Adrenal gland (tissue), 12 donors: ENCODE results near the gene ABCG8. TPM values are rescaled to one million over a fixed set of nuclear protein-coding genes. Genes with fewer than 3 reads are reported as not detected.

ENCODE experiments used
- DNase-seq, 7 donors: peaks; one replicate each; pipeline ENCODE4 v3.0.0-alpha.2; 2019 to 2020
- H3K27ac ChIP-seq, 5 donors: fragments of 200-600 bp; sonication (generic) in 4 of 5; 1 replicate in 3 of 5; 2 replicates in 2 of 5; pipeline versions ENCODE4 v1.5.1 to v1.8.0; 2016 to 2020; ENCODE audit warnings: mild to moderate bottlenecking in 1 of 5
- H3K27me3 ChIP-seq: fragments of 200-600 bp; 2 replicates; pipeline ENCODE4 v1.8.0; 2021
- H3K36me3 ChIP-seq, 2 donors: fragments of 200-600 bp; replicated peaks in 1 of 2; 1 replicate in 1 of 2; 2 replicates in 1 of 2; pipeline versions ENCODE4 v1.5.1 to v1.8.0; 2018 to 2022
- H3K4me1 ChIP-seq, 2 donors: fragments of 200-600 bp; replicated peaks in 1 of 2; 1 replicate in 1 of 2; 2 replicates in 1 of 2; pipeline versions ENCODE4 v1.5.1 to v1.8.0; 2018 to 2021
- H3K4me3 ChIP-seq, 4 donors: fragments of 200-600 bp; sonication (generic) in 3 of 4; one replicate each; pipeline ENCODE4 v1.5.1; 2016 to 2018
- H3K9me3 ChIP-seq, 3 donors: fragments of 200-600 bp; sonication (generic) in 1 of 3; replicated peaks in 1 of 3; 1 replicate in 2 of 3; 2 replicates in 1 of 3; pipeline versions ENCODE4 v1.5.1 to v1.8.0; 2016 to 2021
- POLR2A ChIP-seq, 2 donors: fragments of 450-650 bp; IDR thresholded peaks; one replicate each; pipeline ENCODE4 v1.6.1; 2017; ENCODE audit warnings: antibody characterized with exemption in 2 of 2, mild to moderate bottlenecking in 2 of 2, moderate library complexity in 1 of 2
- WGBS, 4 donors: extraction: QIAGEN DNeasy Blood & Tissue Kit in 2 of 4; methylation state at CpG; one replicate each; pipeline versions ENCODE4 v1.1.5 to v1.1.7; 2013 to 2017; 5-methylcytosine and 5-hydroxymethylcytosine counted together
- intact Hi-C, 2 donors: fragments of 100-400 bp; cut with DNase I; formaldehyde crosslinking; loops; one replicate each; pipeline versions ENCODE4 v1.14.1 to v1.15.0; 2022 to 2023
- polyA plus RNA-seq, 3 donors: library from polyadenylated mRNA; stranded (reverse); fragments of 200-250 nt in 2 of 3; fragments of 350-450 nt in 1 of 3; fragmentation: Illumina TruSeq in 1 of 3; extraction: RNeasy Lipid Tissue Mini Kit (QIAGEN cat#74804) in 1 of 3; gene quantifications; one replicate each; pipeline ENCODE4 v1.2.3, GENCODE V29; 2013 to 2014
- total RNA-seq, 9 donors: library from RNA; depleted of rRNA in 4 of 9; stranded (reverse); fragments of >200 nt in 4 of 9; fragments of 120-200 nt in 1 of 9; fragmentation: NEBNext Ultra II Directional in 1 of 9; extraction: Animal tissue kit (Norgen Biotek cat#: 25700) in 1 of 9; gene quantifications; one replicate each; pipeline versions ENCODE4 v1.1.0 to v1.2.4, GENCODE V29; 2013 to 2023
- TF ChIP-seq, protein P1 (sequence below), 6 experiments: fragments of 450-650 bp in 4 of 6; fragments of 200-600 bp in 2 of 6; sonication (generic) in 1 of 6; IDR thresholded peaks; 1 replicate in 5 of 6; 2 replicates in 1 of 6; pipeline versions ENCODE4 v1.5.1 to v1.8.0; 2016 to 2021; ENCODE audit warnings: antibody characterized with exemption in 6 of 6, mild to moderate bottlenecking in 2 of 6, moderate library complexity in 1 of 6
- donor health status: healthy with polysubstance abuse.
- donor health status: Bipolar disorder and iron deficiency.
- donor health status: DM: yes; HTN: yes; CAD: no.
- donor health status: DM: no; HTN: no; CAD: no.
- donor health status: DM: no; HTN: no; CAD: no.
- donor health status: DM: yes; HTN: yes; CAD: no.

The ABCG8 gene
- total and polyA plus RNA-seq, 12 donors = 0.03 to 0.44 (median 0.15) TPM; not detected in 4

DNA sequence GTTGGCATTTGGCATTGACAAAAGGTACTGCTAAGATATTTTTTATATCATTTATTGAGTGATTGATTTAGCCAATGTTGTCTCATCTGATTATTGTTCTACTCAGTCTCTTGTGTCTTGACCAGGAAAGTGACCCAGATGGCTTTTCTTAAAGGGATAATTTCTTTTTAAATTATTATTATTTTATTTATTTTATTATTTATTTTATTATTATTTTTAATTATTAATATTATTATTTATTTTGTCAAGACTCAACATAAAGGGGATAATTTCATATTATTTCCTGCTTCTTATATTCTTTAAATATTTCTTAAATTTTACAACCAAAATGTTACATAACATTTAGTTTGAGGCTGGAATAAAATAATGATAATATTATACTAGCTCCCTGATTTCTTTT, 37.9 kb upstream of the ABCG8 start:
- intact Hi-C loops = no loop called here
- Histone ChIP-seq H3K27ac (no peak overlapping the region), H3K4me1 (no peaks in the 10 kb centered on the region), H3K4me3 (no peak overlapping the region), H3K27me3 (no peaks in the 10 kb centered on the region), H3K9me3 (no peaks in the 10 kb centered on the region), H3K36me3 (peaks cover 0 to 12% of the 10 kb centered on the region in 2 donors)
- DNase-seq = no peak
- TF ChIP-seq, protein P1, sequence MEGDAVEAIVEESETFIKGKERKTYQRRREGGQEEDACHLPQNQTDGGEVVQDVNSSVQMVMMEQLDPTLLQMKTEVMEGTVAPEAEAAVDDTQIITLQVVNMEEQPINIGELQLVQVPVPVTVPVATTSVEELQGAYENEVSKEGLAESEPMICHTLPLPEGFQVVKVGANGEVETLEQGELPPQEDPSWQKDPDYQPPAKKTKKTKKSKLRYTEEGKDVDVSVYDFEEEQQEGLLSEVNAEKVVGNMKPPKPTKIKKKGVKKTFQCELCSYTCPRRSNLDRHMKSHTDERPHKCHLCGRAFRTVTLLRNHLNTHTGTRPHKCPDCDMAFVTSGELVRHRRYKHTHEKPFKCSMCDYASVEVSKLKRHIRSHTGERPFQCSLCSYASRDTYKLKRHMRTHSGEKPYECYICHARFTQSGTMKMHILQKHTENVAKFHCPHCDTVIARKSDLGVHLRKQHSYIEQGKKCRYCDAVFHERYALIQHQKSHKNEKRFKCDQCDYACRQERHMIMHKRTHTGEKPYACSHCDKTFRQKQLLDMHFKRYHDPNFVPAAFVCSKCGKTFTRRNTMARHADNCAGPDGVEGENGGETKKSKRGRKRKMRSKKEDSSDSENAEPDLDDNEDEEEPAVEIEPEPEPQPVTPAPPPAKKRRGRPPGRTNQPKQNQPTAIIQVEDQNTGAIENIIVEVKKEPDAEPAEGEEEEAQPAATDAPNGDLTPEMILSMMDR (IDR thresholded peaks at IDR 0.05) = no peak
- no peak for TF ChIP-seq POLR2A (IDR thresholded peaks at IDR 0.05)

DNA sequence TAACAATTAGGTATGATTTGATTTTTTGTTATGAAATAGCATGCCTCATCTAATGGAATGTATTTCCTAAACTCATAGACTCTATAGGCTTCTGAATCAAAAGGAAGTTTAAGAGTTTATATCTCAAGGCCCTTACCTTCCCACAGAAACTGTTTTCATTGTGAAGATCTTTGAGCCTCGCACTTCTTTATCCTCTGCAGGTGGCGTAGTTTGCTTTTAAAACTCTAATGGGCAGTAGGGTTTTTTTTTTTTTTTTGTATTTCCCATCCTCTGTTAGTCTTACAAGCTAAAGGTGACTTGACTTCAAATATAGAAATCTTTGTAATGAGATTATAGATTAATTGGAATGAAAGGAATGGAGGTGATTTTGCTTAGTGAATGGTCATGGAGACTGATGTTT, 36.6 kb upstream of the ABCG8 start:
- TF ChIP-seq, protein P1 (IDR thresholded peaks at IDR 0.05) = no peak
- TF ChIP-seq POLR2A (IDR thresholded peaks at IDR 0.05) = no peak
- Histone ChIP-seq H3K4me1 (no peaks in the 10 kb centered on the region), H3K4me3 (no peak overlapping the region), H3K36me3 (peaks cover 0 to 15% of the 10 kb centered on the region in 2 donors), H3K27ac (no peak overlapping the region), H3K27me3 (no peaks in the 10 kb centered on the region), H3K9me3 (no peaks in the 10 kb centered on the region)
- no peak for DNase-seq
- WGBS, 4 donors = 95 to 97% (median 96%) methylated on average over 2 of the region's 2 CpGs
- intact Hi-C loops = no loop called here

DNA sequence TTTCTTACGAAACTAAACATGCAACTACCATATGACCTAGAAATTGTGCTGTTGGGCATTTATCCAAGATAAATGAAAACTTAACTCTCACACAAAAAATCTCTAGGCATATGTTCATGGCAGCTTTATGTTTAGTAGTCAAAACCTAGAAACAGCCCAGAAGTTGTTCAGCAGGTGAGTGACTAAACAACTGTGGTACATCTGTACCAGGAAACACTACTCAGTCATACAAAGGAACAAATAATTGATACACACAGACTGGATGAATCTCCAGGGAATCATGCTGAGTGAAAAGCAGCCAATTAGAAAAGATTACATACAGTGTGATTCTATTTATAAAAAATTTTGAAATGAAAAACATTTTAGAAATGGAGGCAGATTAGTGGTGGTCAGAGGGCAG, 35.7 kb upstream of the ABCG8 start:
- Histone ChIP-seq H3K27ac (no peak overlapping the region), H3K36me3 (peaks cover 0 to 15% of the 10 kb centered on the region in 2 donors), H3K4me1 (no peaks in the 10 kb centered on the region), H3K9me3 (no peaks in the 10 kb centered on the region), H3K27me3 (no peaks in the 10 kb centered on the region), H3K4me3 (no peak overlapping the region)
- TF ChIP-seq, protein P1 (IDR thresholded peaks at IDR 0.05) = no peak
- no peak for TF ChIP-seq POLR2A (IDR thresholded peaks at IDR 0.05)
- DNase-seq = no peak
- intact Hi-C loops = no loop called here
- 69 to 82% (median 75%) methylated on average over 1 of the region's 1 CpG for WGBS, 4 donors

DNA sequence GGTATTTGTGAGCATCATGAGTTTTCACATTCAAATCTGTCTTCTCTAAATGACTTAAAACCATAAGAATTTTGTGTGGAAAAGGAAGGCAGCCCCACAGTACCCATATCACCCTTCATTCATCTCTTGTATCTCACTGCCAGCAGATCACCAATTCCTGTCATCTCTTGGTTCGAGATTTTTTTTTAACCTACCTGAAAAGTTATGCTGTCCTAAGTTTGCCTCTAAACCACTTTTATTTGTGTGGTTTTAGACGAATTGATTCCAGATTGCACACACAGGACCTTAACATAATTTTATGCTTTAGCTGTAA, 32.1 kb upstream of the ABCG8 start:
- no peaks in the 10 kb centered on the region for H3K4me1 ChIP-seq
- intact Hi-C loops = no loop called here
- DNase-seq = no peak
- H3K27ac ChIP-seq = no peak overlapping the region
- H3K9me3 ChIP-seq = no peaks in the 10 kb centered on the region
- H3K27me3 ChIP-seq = no peaks in the 10 kb centered on the region
- peaks cover 0 to 20% of the 10 kb centered on the region in 2 donors for H3K36me3 ChIP-seq
- TF ChIP-seq, protein P1 (IDR thresholded peaks at IDR 0.05) = no peak
- no peak for TF ChIP-seq POLR2A (IDR thresholded peaks at IDR 0.05)
- no peak overlapping the region for H3K4me3 ChIP-seq
- 86 to 91% (median 90%) methylated on average over 2 of the region's 2 CpGs for WGBS, 4 donors
